ENCODE results near the gene SPNS2. TPM values are rescaled to one million over a fixed set of nuclear protein-coding genes. Genes with fewer than 3 reads are reported as not detected.

The SPNS2 gene
- polyA plus RNA-seq (ENCODE audit: insufficient read length in 12 of 12) = 10 to 100 TPM in 2 of 12 donors, 1 to 10 TPM in 9, not detected in 1; 3.7 to 20.1 (median 6.2) TPM
- long read RNA-seq, donor 1, partial matches to known transcripts = 0 of 2 reads
- long read RNA-seq, donor 1, other reads (novel, unspliced or antisense) = 0 of 2 reads
- long read RNA-seq, donor 2 = 0 reads
- long read RNA-seq, donor 3, partial matches to known transcripts = 0 of 1 reads
- long read RNA-seq, donor 3, other reads (novel, unspliced or antisense) = 0 of 1 reads
- long read RNA-seq, donor 4 = 0 reads
- long read RNA-seq, donor 5, partial matches to known transcripts = 0 of 1 reads
- long read RNA-seq, donor 5, other reads (novel, unspliced or antisense) = 0 of 1 reads
- long read RNA-seq, donor 6 = 0 reads
- long read RNA-seq, donor 7 = 0 reads
- long read RNA-seq, donor 8, partial matches to known transcripts = 0 of 1 reads
- long read RNA-seq, donor 8, other reads (novel, unspliced or antisense) = 0 of 1 reads
- long read RNA-seq, donor 9, partial matches to known transcripts = 0 of 1 reads
- long read RNA-seq, donor 9, other reads (novel, unspliced or antisense) = 0 of 1 reads
- long read RNA-seq, donor 10 = 0 reads
- long read RNA-seq, donor 11, partial matches to known transcripts = 0 of 3 reads
- long read RNA-seq, donor 11, other reads (novel, unspliced or antisense) = 0 of 3 reads

- peak; percentile 31 for DNase-seq
Observed at GRCh38 chr17:4498461-4499397, at the start of gene SPNS2. Gene SPNS2, plus strand, starts transcription at chr17:4498881. Its CDS starts 167 bp downstream, at chr17:4499048.

GRCh38 chr17:4449736-4450135 lies 48.9 kb upstream of the SPNS2 start:
- no peak for DNase-seq

DNA sequence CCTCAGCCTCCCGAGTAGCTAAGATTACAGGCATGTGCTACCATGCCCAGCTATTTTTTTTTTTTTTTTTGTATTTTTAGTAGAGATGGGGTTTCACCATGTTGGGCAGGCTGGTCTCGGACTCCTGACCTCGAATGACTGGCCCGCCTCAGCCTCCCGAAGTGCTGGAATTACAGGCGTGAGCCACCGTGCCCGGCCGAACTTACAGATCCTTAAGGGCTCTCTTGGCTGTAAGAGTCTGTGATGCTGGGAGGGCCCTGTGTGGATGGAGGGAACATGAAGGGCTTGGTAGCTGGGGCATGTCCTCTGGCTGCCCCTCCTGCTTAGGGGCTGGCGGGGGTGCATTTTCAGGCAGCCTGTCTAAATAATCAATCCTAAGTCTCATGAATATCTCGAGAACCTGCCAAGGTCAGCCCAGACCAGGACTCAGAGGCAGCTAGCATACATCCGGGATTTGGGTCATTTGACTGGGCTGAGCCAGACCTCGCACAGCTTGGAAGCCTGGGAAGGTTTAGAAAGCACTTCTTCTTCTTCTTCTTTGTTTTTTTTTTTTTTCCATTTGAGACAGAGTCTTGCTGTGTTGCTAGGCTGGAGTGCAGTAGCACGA lies 47.9 kb upstream of the SPNS2 start:
- no peak for DNase-seq

DNA sequence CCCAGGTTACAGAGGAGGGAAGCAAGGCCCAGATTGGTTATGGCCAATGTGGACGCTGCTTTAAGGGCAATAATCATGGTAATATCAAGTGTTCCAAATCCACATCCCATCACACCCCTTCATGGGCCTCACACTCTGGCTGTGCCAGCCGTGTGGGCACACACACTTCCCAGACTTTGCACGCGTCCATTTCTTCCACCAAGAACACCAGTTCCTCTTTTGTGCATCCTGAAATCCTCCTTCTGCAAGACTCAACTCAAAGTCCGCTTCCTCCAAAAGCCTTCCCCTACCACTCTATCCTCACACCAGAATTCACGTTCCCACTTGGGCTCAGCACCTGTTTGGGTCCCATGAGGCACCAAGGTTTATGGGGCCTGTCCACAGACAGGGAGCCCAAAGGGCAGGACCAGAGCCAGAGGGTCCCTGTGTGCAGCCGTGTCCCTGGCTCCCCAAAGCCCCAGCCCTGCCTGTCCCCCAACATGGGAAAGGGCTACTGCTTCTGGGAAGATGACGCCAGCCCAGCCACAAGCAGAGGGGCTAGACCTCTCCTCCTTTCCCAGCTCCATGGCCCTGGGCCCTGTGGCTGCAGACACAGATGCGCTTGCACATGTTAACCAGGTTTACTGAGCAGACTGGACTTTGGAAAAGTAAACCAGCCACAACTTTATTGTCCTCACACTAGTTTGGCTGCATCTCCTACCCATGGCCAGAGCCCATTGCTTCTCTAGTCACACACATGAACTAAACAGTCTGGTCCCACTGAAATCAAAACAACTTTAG lies 44.7 kb upstream of the SPNS2 start:
- no peak for DNase-seq

GRCh38 chr17:4460661-4461060 lies 38.0 kb upstream of the SPNS2 start:
- DNase-seq = no peak

- no peak for DNase-seq
Observed at GRCh38 chr17:4463818-4464476, 34.7 kb upstream of the SPNS2 start.

DNA sequence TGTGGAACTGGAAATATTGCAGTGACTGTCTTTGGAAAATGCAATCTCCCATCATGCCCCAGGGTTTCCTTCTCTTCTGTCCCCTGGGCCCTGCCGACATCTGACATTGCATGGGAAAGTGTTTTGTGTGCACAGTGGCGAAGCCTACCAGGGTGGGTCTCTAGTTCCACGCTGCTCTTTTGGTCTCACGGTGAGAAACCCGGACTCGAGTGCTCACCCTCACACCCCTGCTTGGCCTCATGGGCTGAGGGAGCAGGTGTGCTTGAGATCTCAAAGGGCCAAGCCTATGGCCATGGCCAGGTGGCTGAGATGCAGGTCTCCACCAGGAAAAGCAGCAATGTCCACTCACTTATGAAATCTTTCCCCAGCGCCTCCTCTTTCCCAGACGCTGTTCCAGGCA lies 32.9 kb upstream of the SPNS2 start:
- no peak for DNase-seq

DNA sequence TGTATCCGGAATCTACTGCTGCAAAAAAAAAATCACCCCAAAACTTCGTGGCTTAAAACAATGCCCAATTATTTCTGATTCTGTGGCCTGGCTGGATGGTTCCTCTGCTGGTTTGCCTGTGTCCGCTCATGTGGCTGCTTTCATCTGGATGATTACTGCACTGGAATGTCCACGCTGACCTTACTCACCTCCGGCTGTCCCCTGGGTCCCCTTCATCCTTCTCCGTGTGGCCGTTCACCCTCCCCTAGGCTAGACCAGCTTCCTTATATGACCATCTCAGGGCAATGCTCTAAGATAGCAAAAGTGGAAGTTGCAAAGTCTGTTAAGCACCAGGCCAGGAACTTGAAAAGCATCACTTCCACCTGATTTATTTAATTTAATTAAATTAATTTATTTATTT lies 31.4 kb upstream of the SPNS2 start:
- DNase-seq = no peak

GRCh38 chr17:4469552-4469951 lies 29.1 kb upstream of the SPNS2 start:
- no peak for DNase-seq

- DNase-seq = no peak
Observed at GRCh38 chr17:4472286-4472685, 26.4 kb upstream of the SPNS2 start.

DNA sequence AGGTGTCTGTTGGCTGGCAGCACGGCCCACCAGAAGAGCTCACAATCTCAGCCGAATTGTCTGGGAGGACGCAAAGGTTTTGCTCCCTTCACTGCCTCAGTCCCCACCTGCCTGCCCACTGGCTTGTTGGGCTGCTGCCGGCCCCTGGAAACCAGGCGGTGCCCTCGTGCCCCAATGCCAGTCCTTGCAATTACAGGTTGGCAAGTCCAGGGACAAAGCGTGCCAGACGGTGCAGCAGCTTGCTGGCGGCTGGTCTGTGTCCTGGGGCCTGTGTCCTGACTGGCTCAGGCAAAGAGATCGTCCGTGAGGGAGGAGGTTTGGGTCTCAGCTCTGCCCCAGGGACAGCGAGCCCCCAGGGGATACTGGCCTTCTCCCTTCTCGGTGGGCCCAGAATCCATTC lies 24.6 kb upstream of the SPNS2 start:
- DNase-seq = no peak

- no peak for DNase-seq
Observed at GRCh38 chr17:4475001-4475400, 23.7 kb upstream of the SPNS2 start.

GRCh38 chr17:4475463-4475862 lies 23.2 kb upstream of the SPNS2 start:
- no peak for DNase-seq

- DNase-seq = no peak
Observed at GRCh38 chr17:4476017-4476416, 22.7 kb upstream of the SPNS2 start.

- DNase-seq = no peak
Observed at GRCh38 chr17:4476511-4477070, 22.1 kb upstream of the SPNS2 start.

DNA sequence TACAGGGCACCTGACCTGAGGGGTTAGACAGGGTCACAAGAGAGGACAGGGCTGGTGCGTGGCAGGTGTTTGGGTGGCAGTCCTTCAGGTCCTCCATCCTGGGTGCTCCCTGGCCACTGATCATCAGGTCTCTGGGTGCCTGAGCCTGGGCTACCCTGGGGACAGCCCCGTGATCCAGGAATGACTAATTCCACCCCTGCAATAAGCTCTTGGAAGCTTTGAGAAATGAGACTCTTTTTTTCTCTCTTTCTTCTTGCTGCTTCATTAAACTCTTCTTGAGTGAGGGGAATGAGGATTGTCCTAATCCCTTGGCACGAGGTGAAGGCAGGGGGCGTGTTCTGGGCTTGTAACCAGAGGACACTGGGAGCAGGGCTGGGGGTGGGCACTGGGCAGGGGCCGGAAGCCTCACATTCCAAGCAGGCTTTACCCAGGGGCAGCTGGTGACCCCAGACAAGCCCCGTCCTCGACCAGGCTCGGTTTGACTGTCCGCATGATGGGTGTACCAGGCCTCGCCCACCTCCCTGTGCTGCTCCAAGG lies 21.4 kb upstream of the SPNS2 start:
- no peak for DNase-seq

- DNase-seq = no peak
Observed at GRCh38 chr17:4478318-4478830, 20.3 kb upstream of the SPNS2 start.

DNA sequence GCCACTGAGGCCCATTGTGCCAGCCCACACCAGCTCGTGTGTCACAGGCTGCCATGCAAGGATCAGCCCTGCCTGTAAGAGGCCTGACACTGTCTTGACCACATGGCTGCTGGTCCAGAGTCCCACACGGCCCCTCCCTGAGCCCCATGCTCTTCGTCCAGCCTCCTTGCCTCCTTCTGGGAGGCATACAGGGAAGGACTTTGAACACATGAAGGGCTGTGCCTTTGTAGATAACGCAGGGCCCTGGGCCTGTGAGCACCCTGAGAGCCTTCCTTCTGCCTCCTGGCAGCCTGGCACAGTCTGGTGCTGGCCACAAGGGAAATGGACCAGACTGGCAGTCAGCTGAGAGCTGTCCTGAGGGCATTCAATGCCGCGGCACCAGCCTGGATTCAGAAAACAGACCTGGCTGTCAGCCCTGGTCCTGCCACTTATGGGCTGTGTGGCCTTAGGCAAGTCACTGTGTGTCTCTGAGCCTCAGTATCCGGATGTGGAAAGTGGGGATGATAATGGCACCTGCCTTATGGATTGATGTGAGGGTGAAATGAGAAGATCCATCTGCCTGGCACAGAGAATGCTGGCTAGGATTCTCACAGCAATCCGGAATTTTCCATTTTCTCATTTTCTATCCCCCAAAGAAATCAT lies 19.2 kb upstream of the SPNS2 start:
- DNase-seq = no peak

Measured in muscle of arm (tissue), 14 donors.